GM18508 (cell line): ENCODE measurements around the gene HOXD1.

Source experiments
- ATAC-seq: cut with Tn5 transposase; IDR thresholded peaks from one replicate; pipeline ENCODE4 v1.9.1; 2021; ENCODE audit warnings: moderate number of reproducible peaks; ENCODE audit not compliant: insufficient read depth, unreplicated experiment

HOXD1 gene

DNA sequence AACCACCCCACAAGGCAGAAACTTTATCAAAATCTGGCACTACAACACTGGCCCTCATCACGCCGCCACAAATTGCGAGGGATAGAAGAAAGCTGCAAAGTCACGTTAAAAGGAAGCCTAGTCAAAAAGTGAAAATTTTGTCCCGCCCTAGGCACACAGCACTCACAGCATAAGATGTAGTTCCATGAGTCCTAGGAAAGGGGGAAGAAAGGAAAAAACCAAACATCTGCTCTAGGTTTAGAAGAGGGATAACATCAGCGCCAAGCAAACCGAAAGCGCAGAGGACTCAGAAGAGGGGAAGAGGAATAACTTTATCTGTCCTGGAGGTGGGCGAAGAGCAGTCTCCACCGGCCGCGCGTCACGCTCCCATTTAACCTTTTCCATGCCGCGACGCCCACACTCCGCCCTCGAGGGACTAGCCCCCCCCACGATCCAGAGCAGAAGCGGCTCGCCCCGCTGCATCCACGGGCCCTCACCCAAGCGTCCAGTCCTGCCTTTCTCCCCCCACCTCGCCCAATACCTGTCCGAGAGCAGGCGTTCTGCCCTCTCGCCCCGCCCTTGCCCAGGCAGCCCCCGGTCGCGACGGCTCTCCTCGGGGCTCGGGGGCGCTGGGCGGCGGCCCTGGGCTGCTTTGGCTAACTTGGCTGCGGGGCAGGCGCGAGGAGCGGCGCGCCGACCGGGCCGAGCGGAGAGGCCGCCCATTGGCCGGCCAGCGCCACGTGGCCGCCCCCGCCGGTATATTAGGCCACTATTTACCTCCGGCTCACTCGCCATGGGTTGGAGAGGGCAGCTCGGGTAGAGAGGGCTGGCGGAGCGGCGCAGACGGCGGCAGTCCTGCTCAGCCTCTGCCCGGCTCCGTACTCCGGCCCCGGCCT lies at the start of gene HOXD1:
TSS of gene HOXD1 (plus strand) at position 770 of the 875 bp plus-strand sequence. CDS start 134 bp downstream, outside the sequence.
- ATAC-seq: no peak

GRCh38 chr2:176138923-176139660 lies 49.4 kb upstream of the HOXD1 start:
- ATAC-seq: no peak

DNA sequence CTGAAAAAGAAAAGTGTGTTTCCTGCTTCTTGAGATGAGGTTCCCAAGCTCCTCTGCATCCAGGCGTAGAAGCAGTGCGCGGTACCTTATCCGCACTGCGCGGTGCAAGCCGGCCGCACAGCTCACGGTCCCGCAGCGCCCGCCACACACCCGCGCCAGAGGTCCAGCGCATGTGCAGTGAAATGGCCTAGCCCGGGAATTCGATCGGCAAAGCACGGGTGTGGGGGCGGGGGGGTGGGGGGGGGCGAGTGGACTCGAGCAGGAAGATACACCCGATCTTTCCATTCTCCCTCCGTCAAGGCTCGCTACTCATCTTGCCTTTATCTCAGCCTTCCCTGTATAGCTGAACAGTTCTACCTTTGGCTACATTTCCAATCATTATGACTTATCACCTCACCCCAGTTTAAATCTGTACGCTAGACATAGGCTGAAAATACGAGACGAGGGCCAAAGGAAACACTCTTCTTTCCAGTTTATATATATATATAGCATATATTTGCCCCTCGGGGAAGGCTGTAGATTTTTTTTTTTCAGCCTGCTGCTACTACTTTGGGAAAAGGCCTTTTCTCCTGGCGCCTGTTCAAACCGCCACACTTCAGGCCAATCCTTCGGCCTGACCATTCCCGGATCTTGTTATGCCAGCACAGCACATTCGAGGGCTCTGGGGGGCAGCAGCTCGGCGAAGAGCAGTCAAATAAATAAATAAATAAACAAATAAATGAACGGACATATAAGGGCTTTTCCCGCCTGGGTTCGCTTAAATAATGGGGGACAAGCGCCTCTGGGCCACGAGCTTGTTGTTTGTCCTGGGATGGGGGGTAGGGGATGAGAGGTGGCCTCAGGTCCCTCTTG lies 48.6 kb upstream of the HOXD1 start:
- no peak for ATAC-seq

- peak; percentile 72 for ATAC-seq
These were observed 47.8 kb upstream of the HOXD1 start for GRCh38 chr2:176140513-176141317.

DNA sequence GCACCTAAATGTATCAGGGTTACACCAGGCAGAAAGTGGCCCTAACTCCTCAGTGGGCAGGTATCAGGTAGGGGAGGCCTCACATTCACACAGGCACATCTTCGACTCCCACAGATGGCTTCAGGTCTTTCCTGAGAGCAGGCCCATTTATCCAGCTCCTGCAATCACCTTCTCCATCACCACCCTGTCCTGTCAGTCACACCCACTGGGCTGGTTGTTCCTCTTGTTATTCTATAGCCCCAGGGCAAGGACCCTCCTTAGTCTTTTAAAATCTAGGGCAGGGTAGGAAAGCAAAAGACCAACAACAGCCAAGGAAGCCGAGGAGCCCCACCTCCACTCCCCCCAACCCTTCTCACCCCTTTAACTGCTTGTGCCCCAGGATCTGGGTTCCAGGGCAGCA lies 46.2 kb upstream of the HOXD1 start:
- no peak for ATAC-seq

GRCh38 chr2:176145085-176145969 lies 43.1 kb upstream of the HOXD1 start:
- no peak for ATAC-seq

DNA sequence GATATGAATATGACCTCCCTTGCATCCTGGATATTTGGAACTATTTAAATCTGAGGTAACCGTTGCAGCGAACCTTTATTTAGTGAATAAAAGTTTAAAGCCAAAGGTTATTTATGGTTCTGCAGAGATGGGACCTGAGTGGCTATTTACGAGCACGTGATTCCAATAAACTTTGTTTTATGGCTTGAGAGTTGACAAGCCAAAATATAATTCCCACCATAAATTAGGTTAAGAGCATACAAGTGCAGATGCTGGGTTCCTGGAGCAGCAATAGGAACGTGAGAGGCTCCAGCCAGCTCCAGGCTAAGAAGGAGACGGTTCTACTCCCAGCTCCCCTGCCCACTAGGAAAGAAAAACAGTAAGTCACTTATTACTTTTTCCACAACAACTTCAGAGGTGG lies 42.4 kb upstream of the HOXD1 start:
- ATAC-seq: no peak

GRCh38 chr2:176146645-176147044 lies 41.8 kb upstream of the HOXD1 start:
- ATAC-seq: no peak

DNA sequence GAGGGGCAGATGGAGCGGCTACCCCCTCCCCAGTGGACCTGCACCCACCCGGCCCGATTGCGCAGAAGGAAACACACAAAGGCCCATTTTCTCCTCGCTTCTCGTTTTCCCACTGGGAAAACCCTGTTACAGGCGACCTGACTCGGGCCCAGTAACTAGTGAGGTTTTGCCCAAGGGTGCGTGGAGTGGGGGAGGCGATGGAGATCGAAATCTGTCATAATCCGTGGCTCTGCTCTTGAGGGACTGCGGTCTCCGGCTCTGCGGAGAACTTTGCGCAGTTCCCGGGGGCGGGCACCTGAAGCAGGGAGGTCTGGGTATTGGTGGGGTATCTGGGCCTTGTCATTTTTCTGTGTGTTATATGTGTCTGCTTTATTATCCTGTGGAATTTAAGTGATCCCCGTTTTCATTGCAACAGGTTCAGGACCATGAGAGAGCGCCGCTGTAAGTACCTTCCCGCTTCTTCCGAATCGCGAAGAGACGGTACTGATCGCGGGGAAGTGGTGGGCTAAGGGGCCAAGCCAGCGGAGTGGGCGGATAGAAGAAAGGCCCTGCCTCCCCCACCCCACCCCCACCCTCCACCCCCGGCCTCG lies 41.2 kb upstream of the HOXD1 start:
- ATAC-seq: no peak

DNA sequence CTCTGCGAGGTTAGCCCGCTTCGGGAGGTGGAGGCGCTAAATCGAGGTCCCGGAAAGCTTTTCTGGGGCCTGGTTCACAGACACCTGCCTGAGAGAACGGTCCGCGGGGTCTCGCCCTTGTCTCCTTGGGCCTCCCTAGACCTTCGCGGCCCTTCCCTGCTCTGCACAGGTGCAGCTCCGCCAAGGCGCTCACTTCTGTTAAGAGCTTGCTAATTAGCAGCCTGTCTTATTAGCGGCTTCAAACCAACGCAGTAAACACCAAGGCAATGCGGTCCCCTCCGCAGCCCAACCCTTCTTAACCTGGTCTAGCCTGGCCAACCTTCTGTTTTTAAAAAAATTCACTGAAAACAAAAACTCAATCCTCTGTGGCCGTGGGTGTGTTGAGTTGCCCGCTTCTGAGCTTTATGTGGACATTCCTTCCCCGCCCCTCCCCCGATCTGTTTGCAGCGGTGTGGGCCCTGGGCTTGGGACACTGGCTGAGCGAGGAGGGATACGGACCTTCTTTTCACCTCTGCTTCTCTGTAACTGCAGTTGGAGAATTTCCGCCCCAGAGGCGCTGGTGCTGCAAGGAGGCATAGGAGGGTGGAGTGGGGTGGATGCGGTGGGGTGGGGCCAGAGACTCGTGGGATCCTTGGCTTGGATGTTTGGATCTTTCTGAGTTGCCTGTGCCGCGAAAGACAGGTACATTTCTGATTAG lies 40.5 kb upstream of the HOXD1 start:
- no peak for ATAC-seq

DNA sequence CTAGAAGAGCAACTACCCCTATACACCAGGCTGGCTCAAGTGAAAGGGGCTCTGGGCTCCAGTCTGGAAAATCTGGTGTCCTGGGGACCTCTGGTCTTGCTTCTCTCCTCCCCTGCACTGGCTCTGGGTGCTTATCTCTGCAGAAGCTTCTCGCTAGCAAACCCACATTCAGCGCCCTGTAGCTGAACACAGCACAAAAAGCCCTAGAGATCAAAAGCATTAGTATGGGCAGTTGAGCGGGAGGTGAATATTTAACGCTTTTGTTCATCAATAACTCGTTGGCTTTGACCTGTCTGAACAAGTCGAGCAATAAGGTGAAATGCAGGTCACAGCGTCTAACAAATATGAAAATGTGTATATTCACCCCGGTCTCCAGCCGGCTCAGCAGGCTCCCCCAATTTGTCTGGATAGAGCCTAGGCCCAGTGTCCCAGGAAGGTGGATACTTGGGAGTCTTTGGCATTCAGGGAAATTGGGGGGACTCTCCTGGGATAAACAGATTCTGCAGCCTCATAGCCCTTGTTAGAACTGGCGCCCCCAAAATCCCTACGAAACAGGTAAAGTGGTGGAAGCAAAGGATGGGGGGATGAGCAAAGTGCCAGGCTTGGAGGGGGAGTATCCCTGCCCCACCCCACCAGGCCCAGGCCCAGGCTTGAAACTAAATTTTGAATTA lies 39.6 kb upstream of the HOXD1 start:
- no peak for ATAC-seq

DNA sequence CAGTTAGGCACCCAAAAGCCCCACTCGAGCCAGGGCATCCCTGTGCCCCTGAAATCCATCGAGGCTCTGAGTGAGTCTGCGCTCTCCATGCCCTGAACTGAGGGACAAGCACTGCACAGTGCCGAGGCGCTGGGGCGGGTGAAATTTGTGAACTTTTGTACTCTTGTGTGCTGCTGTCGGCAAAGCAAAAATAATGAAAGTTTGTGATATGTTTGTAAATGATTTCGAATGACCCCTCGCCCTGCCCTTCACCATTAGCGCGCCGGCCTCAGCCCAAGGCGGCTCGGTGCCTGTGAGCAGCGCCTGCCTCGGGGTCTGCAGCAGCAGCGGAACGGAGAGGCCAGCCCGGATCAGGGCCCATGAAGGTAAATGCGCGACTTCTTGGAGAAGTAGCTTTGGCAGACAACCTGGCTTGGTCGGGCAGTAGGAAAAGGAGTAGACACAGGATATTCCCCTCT lies 39.0 kb upstream of the HOXD1 start:
- ATAC-seq: no peak

GRCh38 chr2:176149939-176150583 lies 38.4 kb upstream of the HOXD1 start:
- no peak for ATAC-seq

GRCh38 chr2:176150584-176151441 lies 37.7 kb upstream of the HOXD1 start:
- no peak for ATAC-seq

DNA sequence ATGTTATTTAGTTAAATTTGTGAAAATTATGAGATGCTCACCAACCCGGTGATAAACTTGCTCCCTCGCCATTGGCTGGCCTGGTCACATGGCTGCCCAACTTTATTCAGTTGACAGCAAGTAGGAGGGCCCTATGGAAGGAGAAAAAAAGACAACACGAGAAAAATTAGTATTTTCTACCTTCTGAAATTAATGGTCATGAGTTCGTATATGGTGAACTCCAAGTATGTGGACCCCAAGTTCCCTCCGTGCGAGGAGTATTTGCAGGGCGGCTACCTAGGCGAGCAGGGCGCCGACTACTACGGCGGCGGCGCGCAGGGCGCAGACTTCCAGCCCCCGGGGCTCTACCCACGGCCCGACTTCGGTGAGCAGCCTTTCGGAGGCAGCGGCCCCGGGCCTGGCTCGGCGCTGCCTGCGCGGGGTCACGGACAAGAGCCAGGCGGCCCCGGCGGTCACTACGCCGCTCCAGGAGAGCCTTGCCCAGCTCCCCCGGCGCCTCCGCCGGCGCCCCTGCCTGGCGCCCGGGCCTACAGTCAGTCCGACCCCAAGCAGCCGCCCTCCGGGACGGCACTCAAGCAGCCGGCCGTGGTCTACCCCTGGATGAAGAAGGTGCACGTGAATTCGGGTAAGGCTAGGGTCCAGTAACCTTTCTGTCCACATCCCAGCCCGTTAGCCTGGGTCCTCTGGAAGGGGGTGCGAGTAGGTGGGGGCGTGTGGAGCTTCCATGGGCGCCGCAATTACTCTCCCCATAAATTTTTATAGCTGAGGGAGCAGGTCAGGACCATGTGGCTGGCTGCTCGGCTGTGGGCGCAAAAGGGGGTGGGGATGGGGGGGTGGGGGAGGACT lies 36.8 kb upstream of the HOXD1 start, which contains the start of gene HOXD4:
TSS of gene HOXD4 (plus strand) at position 109 of the 846 bp plus-strand sequence. CDS start at position 193, 84 bp downstream.
- ATAC-seq: no peak
